ENCODE measurements around the gene MCHR1.

GRCh38 chr22:40703736-40704135, 24.5 kb downstream of the MCHR1 start:
- no peak for TF ChIP-seq YY1 (IDR thresholded peaks at IDR 0.05; ENCODE audit: low read depth)
- TF ChIP-seq NFIC (IDR thresholded peaks at IDR 0.05): peak; percentile 12; the same call in 1 of the 2 replicates
- no peak for TF ChIP-seq MAX (IDR thresholded peaks at IDR 0.05)
- no peak for TF ChIP-seq TAF1 (IDR thresholded peaks at IDR 0.05; ENCODE audit: low read depth)
- TF ChIP-seq FOXM1 (IDR thresholded peaks at IDR 0.05; ENCODE audit: borderline replicate concordance, low read depth): no peak
- no peak for TF ChIP-seq EP300 (IDR thresholded peaks at IDR 0.05; ENCODE audit: borderline replicate concordance)
- no peak for TF ChIP-seq REST (IDR thresholded peaks at IDR 0.05; ENCODE audit: low read depth)

Data from Ishikawa (cell line).